ENCODE measurements around the gene TP53I13.

- TF ChIP-seq POLR2AphosphoS5 (IDR thresholded peaks at IDR 0.05; ENCODE audit: low read depth, low read length) = no peak
- no peak for TF ChIP-seq CTCF (IDR thresholded peaks at IDR 0.05)
- no peak for TF ChIP-seq SIN3A (IDR thresholded peaks at IDR 0.05; ENCODE audit: borderline replicate concordance, insufficient read depth, low read depth, low read length)
Measured at GRCh38 chr17:29570521-29570920, 2.0 kb downstream of the TP53I13 start.

Data from Panc1 (cell line).